GM18502 (cell line): Measurements from ENCODE around the gene PIP5K1C.

ENCODE experiments used
- ATAC-seq: cut with Tn5 transposase; IDR thresholded peaks from one replicate; pipeline ENCODE4 v1.9.1; 2021; ENCODE audit warnings: mild to moderate bottlenecking; ENCODE audit not compliant: unreplicated experiment, poor library complexity

PIP5K1C gene

DNA sequence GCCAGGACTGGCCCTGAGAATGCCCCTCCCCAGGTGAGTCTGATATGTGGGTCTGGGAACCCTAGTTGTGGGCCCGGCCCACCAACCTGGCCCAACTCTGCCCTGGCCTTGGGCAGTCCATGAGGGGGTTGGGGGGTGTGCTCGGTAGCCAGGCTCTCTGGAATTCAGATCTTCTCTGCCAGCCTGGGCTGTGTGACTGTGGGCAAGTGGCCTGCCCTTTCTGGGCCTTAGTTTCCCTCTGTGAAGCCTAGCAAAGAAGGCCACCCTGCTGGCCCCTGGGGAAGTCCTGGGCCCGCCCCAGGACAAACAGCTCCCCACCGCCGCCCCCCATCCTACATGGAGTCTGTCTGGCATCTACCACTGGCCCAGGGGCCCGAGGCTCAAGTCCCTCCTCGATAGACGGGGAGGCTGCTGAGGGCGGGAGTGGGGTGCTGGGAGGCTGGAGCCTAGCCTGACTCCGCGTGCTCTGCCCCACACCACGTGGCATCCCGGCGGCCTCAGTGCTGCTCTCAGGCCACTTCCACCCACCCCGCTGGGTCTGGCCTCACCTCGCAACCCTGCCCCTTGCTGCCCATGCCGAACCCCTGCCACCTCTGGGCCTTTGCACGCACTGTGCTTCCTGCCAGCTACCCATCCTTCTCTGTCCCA is 85.3 kb downstream of the PIP5K1C start:
- ATAC-seq = no peak

DNA sequence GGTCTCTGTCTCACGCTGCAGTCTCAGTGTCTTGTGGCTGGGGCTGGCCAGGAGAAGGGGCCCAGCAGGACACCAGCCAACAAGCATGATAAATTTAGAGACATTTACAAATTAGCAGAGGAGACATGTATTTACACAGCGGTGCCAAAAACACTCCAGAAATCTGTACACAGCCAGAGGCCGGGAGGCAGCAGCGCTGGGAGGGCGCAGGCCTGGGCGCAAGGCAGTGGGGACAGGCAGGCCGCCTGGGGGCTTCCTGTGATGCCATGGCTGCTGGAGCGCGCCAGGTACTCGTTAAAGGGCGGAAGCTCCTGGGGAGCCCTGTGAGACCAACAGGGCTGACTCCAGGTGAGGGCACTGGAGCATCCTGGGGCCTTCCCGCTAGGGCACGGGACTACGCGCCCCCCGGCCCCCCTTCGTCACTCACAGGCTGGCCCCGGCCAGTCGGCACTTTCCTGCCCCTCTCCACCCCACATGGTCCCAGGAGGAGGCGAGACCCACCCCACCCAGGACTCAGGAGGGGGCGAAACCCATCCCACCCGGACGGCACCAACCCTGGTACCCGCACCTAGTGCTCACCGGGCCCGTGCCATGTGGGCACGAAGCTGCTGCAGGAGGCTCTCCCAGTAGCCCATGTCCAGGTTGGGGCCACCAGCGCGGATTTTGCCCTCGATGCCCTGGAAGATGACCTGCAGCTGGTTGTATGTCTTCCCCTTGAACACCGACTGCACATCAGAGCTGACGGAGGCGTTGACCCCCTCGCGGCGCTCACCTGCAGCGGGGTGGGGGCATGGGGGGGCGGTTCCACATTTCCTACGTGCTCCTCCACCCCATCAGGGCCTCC is 86.2 kb downstream of the PIP5K1C start:
- no peak for ATAC-seq

- no peak for ATAC-seq
Measured at GRCh38 chr19:3612901-3613741, 87.1 kb downstream of the PIP5K1C start.

GRCh38 chr19:3612330-3612729 is 87.9 kb downstream of the PIP5K1C start:
- ATAC-seq = no peak

GRCh38 chr19:3611841-3612240 is 88.4 kb downstream of the PIP5K1C start:
- no peak for ATAC-seq

GRCh38 chr19:3610745-3611717 is 89.2 kb downstream of the PIP5K1C start:
- no peak for ATAC-seq

DNA sequence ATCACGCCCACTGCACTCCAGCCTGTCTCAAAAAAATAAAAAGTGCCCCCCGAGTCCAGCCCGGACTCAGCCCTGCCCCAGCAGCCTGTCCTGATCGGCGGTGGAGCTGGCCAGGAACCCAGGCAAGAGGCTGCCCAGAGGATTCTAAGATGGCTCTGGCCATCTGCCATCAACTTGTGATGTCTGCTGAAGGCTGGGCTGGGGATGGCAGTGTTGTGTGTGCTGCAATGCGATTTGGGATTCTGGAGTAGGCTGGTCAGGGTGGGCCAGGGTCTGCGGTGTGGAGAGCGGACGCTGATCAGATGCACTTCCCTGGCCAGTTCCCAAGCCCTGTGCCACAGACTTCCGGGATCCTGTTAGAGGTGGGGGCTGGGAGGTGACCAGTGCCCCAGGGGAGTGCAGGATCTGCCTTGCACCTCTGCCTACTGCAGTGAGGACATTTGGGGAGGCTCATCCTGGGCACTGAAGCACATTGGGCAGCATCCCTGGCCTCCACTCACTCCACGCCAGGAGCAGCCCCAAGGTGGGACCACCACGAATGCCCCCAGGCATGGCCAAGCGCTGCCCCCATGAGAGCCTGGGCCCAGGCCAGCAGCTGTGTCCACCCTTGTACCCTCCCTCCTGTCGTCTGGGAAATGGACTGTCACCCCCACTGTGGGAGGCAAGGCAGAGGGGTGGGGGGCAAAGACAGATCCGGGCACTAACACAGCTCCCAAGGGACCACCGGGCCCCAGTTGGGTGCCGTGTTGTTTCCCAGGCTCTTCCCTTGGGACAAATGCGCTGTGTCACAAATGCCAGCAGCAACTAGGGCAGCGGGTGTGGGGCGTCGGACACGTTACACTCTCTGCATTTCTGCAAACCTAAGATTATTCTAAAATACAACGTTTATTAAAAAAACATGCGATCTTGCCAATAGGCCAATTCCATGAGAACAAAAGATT is 90.2 kb downstream of the PIP5K1C start:
- no peak for ATAC-seq

DNA sequence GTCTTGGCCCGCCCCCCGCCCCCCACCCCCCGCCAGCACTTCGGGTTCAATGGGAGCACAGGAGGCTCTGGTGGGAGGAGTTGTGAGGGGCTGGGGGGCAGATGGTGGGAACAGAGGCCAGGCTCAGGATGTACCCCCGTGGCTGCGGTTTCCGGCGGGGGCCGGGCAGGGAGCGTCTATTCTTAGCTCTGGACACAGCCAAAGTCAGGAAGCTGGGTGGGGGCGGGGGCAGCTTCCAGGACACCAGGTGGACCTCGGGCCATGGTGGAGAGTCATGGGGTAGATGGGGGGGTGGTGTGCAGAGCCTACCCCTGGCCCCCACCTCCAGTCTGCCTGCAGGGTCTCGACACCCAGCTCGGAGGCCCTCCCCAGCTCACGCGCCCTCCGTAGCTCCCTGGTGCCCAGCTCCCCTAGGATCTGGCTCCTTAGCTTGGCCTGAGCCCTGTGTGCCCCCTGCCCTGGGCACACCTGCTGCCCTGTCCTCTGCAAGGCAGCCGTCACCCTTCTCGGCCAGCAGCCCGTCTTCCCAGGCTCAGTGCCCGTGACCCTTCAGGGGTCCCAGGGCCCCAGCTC is 91.4 kb downstream of the PIP5K1C start:
- ATAC-seq = no peak

- ATAC-seq = no peak
Measured at GRCh38 chr19:3608079-3608641, 92.1 kb downstream of the PIP5K1C start.

GRCh38 chr19:3607303-3608078 is 92.8 kb downstream of the PIP5K1C start:
- ATAC-seq = no peak

- ATAC-seq = no peak
Measured at GRCh38 chr19:3606690-3607289, 93.5 kb downstream of the PIP5K1C start, which contains the start of gene TBXA2R. Gene TBXA2R, minus strand, starts transcription at chr19:3606875. Its CDS starts 6,241 bp downstream, at chr19:3600634.

DNA sequence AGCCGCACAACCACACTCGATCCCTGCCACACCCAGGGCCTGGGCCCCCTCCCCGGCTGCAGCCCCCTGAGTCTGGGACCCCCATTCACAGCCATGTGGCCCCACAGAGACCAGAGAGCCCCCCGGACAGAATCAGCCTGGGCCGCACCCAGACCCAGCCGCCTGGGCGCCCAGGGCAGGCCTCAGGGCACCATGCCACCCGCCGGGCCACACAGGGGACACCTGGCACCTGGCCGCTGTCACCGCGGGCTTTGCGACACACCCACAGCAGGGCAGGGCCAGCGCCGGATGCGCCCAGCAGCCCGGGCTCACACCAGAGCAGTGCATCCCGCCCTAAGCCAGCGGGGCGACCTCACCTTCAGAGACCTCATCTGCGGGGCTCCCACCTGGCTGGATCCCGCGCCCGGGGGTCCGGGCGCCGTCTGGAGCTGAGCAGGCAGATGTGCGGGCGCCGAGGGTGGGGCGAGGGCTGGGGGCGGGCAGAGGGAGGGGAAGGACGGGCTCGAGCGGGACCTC is 94.0 kb downstream of the PIP5K1C start:
- no peak for ATAC-seq

DNA sequence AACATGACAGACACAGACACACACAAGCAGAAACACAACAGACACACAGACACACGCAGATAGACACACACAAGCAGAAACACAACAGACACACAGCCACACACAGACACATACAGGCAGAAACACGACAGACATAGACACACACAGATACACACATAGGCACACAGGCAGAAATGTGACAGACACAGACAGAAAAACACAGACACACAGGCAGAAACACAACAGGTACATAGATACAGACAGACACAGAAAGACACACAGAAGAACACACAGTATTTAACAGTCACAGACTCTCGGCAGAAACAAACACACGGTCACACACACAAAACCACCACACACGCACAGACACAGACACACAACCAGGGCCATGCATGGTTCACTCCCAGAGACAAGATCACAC is 94.5 kb downstream of the PIP5K1C start:
- no peak for ATAC-seq

- ATAC-seq = no peak
Measured at GRCh38 chr19:3605361-3605760, 94.9 kb downstream of the PIP5K1C start.

- ATAC-seq = no peak
Measured at GRCh38 chr19:3604987-3605343, 95.3 kb downstream of the PIP5K1C start.

DNA sequence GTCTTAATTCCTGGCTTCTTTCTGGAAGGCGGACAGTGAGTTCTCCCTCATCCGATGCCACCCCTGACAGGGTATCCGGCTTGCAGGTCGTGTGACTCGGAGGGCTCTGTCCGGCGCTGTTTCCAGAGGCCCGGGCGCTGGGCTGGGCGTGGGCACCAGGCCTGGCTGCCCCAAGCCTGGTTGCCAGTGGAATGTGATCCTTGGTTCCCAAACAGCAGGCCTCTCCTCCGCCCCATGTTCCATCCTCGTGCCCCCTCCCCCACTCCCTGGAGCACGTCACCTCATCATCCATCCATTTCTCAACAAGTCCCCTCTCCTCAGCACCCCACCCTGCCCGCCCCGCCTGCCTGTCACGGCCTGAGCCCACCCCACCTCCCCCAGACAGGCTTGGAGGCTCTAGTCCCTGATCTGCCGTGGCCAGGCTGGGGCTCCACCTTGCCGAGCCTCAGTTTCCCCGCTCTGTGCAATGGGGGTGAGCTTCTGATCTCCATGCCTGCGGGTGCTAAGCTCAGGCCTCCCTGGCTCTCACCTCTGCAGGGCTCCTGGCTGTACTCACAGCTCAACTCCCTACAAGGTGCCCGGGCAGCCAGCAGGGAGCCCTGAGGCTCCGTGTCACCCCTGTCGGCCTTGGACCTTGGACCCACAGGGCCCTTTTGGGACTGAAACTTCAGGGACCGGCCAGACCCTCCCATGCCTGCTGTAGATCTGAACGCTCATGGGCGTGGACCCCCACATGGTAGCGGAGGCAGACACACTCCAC is 95.9 kb downstream of the PIP5K1C start:
- ATAC-seq = no peak
